Adrenal gland (tissue), 5 donors: ENCODE data around the gene NCKAP5L.

ENCODE experiments used
- POLR2A ChIP-seq, 2 donors: fragments of 450-650 bp; IDR thresholded peaks; one replicate each; pipeline ENCODE4 v1.6.1; 2017; ENCODE audit warnings: antibody characterized with exemption in 2 of 2, mild to moderate bottlenecking in 2 of 2, moderate library complexity in 1 of 2
- TF ChIP-seq, protein P1 (sequence below), 6 experiments: fragments of 450-650 bp in 4 of 6; fragments of 200-600 bp in 2 of 6; sonication (generic) in 1 of 6; IDR thresholded peaks; 1 replicate in 5 of 6; 2 replicates in 1 of 6; pipeline versions ENCODE4 v1.5.1 to v1.8.0; 2016 to 2021; ENCODE audit warnings: antibody characterized with exemption in 6 of 6, mild to moderate bottlenecking in 2 of 6, moderate library complexity in 1 of 6
- donor health status: DM: no; HTN: no; CAD: no.

DNA sequence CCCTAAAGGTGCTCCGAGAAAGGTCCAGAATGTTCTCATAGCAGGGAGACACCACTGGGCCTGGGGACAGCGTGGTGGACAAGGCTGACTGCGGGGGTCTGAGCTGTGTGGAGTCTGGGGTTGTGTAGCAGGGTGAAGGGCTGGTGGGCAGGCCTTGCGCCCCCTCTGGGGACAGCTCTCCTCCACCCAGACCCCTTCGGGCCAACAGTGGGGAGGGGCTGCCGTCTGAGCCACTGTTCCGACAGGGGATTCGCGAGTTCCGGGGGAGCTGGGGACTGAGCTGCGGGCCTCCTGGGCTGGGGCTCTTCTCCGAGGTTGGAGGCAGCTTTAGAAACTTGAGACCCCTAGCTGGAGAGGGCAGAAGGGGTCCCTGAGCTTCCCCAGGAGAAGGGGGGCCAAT is 32.1 kb downstream of the NCKAP5L start:
- TF ChIP-seq, protein P1, sequence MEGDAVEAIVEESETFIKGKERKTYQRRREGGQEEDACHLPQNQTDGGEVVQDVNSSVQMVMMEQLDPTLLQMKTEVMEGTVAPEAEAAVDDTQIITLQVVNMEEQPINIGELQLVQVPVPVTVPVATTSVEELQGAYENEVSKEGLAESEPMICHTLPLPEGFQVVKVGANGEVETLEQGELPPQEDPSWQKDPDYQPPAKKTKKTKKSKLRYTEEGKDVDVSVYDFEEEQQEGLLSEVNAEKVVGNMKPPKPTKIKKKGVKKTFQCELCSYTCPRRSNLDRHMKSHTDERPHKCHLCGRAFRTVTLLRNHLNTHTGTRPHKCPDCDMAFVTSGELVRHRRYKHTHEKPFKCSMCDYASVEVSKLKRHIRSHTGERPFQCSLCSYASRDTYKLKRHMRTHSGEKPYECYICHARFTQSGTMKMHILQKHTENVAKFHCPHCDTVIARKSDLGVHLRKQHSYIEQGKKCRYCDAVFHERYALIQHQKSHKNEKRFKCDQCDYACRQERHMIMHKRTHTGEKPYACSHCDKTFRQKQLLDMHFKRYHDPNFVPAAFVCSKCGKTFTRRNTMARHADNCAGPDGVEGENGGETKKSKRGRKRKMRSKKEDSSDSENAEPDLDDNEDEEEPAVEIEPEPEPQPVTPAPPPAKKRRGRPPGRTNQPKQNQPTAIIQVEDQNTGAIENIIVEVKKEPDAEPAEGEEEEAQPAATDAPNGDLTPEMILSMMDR (IDR thresholded peaks at IDR 0.05): no peak
- no peak for TF ChIP-seq POLR2A (IDR thresholded peaks at IDR 0.05)
